Urothelium cell line (cell line): Measurements from ENCODE around the gene RASL12.
"Not testable (repeated sequence)": the region's sequence is repeated elsewhere in the genome, so short reads cannot be mapped to it uniquely, and the experiment has no call there.

Experiments
- DNase-seq: peaks from one replicate; pipeline ENCODE4 v3.0.0; 2011; ENCODE audit warnings: low spot score, mixed read lengths
- FAIRE-seq: peaks from 2 replicates; lab custom pipeline; 2011; peaks lifted over from hg19 to GRCh38; lab: Jason Lieb, UNC

Gene RASL12

GRCh38 chr15:65057549-65057940, 10.2 kb downstream of the RASL12 start:
- FAIRE-seq (no peak), DNase-seq (peak; percentile 47)

DNA sequence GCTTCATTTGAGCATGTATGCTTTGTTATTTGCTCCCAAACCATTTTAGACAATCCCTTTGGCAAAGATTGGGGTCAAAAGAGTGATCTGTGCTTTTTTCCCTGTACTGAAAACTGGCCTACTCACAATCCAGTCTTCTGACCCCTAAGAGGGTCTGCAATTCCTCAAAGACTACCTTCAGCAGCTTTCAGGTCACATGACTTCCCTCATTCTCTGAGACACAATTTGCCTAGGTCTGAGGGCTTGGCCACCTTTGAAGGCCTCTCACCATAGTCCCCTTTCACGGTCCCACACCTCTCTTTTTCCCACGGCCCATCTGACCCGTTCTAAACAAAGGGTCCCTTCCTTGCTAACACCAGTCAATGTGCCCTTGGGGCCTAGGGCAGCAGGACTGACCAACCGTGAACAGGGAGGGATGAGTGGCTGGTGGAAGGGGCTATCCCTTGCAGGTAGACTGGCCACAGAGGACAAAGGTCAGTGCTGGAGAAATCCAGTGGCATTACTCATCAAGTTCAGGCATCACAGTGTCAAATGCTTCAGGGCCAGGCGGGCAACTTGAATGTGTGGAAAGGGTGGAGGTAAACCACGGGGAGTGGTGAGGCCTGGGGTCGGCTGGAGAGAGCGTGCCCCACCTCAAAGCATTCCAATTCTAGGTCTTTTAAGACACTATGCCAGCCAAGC, 10.8 kb downstream of the RASL12 start:
- peak; percentile 62 for DNase-seq

DNA sequence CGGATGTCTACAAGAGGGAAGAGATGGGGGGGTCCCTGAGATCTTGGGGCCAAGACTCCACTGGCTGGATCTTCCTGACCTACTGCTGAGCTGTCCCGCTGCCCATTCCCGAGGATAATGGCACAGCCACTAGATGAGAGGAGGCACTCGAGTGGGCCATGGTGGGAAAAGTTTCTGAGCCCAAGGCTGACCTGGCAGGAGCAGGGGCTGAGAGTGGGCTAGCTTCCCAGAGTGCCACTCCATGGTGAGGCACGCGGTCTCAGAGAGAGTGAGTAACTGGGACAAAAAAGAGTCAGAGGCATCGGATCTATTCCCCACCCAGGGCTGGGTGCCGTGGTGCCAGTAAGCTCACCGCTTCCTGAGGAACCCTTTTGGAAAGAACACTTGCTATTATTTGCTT, 11.7 kb downstream of the RASL12 start:
- DNase-seq (no peak), FAIRE-seq (no peak)

More for the DNA sequence above, 10.8 kb downstream of the RASL12 start:
- peak; percentile 82 for FAIRE-seq

- FAIRE-seq (no peak), DNase-seq (no peak)
Observed at GRCh38 chr15:65055201-65055870, 12.5 kb downstream of the RASL12 start.

- FAIRE-seq (peak; percentile 83), DNase-seq (peak; percentile 86)
Observed at GRCh38 chr15:65054333-65055200, 13.2 kb downstream of the RASL12 start.

DNA sequence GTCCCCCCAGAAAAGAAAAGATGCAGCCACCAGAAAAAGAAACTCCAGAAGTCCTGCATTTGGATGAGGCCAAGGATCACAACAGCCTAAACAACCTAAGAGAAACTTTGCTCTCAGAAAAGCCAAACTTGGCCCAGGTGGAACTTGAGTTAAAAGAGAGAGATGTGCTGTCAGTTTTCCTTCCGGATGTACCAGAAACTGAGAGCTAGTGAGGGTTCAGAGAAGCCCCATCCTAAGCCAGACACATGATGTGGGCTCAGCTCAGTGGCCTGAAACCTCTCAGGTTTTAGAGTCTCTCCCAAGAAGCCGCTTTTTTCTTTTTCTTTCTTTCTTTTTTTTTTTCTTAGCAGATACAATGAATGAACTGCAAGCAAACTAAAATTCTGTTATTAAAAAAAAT, 14.8 kb downstream of the RASL12 start:
- FAIRE-seq (no peak), DNase-seq (no peak)

- no peak for DNase-seq
- no peak for FAIRE-seq
Observed at GRCh38 chr15:65051266-65051665, 16.5 kb downstream of the RASL12 start.

DNA sequence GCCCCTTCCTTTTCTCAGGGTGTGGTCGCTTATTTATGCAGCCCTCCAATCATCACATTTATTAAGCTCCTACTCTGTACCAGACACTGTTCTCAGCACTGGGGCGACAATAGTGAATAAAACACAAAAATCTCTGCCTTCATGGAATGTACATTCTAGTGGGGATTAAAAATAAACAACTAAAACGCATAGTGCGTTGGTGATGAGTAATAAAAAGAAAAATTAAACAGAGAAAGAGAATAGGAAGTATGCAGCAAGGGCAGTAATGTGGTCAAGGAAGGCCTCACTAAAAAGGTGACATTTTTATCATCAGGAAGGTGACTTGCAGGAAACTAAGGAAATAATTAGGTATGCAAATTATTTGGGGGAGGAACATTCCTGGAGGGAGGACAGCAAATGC, 17.5 kb downstream of the RASL12 start:
- no peak for FAIRE-seq
- DNase-seq, result no peak

DNA sequence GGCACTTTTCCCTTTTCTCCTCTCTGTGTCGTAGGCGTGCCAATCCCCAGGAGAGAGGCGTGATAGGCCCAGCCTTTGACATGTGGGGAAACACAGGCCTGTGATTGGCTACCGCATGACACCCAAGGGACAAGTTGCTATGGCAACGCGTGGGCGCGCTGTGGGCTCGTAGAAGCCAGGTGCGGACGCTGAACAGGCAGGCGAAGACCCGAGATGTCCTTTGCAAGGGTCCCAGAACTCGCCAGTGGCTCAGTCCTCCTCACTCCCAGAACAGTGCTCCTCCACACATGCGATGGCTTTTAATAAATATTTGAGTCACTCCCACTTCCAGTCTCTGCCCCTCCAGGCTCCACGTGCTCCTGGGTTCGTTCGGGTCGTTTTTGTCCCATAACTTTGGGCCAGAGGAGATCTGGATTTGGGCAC, 18.4 kb downstream of the RASL12 start:
- peak; percentile 100 for DNase-seq
- FAIRE-seq, result peak; percentile 92

DNA sequence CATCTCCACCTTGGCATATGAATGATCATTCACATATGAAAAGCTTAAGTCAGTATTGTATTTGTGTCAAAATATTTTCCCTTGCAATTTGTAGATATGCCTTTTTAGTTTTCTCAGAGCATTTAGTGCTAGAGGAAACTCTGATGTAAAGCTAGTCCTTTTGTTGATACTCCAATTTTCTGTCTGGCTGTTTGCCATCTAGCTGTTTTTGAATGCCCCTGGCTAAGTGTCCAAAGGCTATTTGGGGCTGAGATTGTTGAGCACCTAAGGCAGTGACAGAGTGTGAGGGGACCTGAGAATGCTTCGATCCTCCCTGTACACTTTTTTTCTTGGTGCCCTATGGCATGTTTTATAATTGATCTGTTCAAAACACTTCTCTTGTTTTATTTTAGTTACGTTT, 19.6 kb downstream of the RASL12 start:
- FAIRE-seq (no peak), DNase-seq (no peak)

DNA sequence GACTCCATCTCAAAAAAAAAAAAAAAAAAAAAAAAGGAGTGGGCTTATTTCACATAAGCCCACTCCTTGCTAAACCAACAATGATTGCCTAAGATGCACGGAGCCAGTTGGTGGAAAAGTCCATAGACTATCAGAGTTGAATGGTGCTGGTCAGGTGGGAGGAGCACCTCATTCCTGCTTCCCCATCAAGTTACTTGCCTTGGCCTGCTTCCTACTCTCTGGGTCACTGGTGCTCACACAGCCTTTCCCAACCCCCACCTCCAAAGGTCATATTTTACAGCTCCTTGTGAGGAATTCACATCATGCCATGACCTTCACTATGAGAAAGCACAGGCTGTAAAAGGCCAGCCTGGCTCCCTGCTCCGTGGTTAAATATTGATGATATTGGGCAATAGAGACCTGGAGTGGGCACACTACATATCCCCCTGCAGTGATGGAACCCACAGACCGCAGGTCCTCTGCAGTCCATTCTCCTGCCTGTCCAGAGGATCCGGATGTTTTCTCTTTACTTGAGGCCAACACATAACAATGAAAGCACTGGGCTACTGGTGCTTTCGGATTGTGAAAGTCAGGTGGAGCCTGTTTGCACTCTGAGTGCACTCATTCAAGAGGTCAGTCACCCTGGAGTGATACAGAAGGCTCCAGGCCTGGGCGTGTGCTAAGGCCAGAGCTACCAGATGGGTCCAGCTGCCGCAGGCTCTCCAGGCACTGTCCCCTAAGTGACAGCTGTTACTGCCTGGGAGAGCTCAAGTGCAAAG, 22.9 kb downstream of the RASL12 start, which contains the start of gene SLC51B:
TSS of gene SLC51B (plus strand) at position 664 of the 758 bp plus-strand sequence. CDS start 4,618 bp downstream, outside the sequence.
- FAIRE-seq (no peak), DNase-seq (no peak)

GRCh38 chr15:65044218-65044617, 23.6 kb downstream of the RASL12 start:
- FAIRE-seq, DNase-seq: not testable (repeated sequence)

GRCh38 chr15:65042776-65043327, 24.9 kb downstream of the RASL12 start:
- DNase-seq, result no peak
- no peak for FAIRE-seq

DNA sequence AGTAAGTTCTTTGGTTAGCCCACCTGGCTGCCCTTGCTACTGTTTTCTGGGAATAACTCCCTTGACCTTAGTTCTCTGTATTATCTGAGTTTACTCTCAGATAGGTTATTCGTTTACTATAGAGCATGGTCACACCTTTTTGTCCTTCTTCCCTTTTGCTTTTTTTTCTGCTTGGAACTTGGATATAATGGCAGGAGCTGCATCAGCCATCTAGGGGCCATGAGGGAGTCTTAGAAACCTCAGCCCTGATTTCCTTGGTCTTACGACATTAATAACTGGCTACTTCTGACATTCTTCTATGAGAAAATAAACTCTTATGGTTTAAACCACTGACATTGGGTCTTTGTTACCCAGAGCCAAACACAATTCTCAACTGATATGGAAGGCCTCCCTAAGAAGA, 26.0 kb downstream of the RASL12 start:
- FAIRE-seq (no peak), DNase-seq (no peak)

DNA sequence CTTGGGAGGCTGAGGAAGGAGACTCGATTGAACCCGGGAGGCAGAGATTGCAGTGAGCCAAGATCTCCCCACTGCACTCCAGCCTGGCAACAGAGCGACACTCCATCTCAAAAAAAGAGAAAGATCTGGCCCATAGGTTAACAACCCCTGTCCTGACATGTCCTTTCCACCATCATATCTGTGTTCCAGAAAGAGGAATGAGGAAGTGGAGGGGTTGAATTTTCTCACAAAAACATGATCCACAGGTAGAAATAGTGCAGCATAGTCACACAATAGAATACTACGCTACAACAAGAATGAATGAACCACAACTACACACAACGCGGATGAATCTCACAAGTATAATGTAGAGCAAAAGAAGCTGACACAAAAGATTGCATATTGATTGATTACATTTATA, 27.3 kb downstream of the RASL12 start:
- no peak for FAIRE-seq
- DNase-seq, result no peak

GRCh38 chr15:65038836-65039235, 29.0 kb downstream of the RASL12 start:
- FAIRE-seq (peak; percentile 13), DNase-seq (no peak)

- DNase-seq, result no peak
- no peak for FAIRE-seq
Observed at GRCh38 chr15:65038428-65038827, 29.4 kb downstream of the RASL12 start.

DNA sequence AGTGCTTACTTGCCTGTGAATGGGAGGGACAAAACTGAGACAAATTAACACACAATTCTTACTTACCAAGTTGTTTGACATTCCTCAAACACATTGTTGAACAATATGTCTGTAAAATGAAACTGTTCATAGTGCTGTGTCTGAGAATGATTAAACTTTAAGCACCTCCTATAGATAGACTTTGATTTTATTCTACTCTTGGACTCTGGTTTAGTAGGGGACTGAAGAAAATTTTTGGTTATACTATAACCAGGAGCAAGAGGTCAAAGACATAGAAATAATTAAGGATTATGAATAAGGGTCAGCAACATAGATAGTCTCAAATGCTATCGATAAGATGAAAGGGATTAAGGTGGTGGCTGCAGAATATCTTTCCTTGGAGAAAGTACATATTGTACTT, 30.5 kb downstream of the RASL12 start:
- no peak for FAIRE-seq

GRCh38 chr15:65034719-65035118, 33.1 kb downstream of the RASL12 start:
- no peak for FAIRE-seq

More for the DNA sequence above, 30.5 kb downstream of the RASL12 start:
- no peak for DNase-seq

GRCh38 chr15:65033659-65034269, 34.0 kb downstream of the RASL12 start:
- DNase-seq (peak; percentile 58), FAIRE-seq (no peak)

More at GRCh38 chr15:65034719-65035118, 33.1 kb downstream of the RASL12 start:
- DNase-seq, result no peak
